Measurements from ENCODE around the gene TGIF2.
"Not testable (repeated sequence)": the region's sequence is repeated elsewhere in the genome, so short reads cannot be mapped to it uniquely, and the experiment has no call there.

TGIF2 gene

DNA sequence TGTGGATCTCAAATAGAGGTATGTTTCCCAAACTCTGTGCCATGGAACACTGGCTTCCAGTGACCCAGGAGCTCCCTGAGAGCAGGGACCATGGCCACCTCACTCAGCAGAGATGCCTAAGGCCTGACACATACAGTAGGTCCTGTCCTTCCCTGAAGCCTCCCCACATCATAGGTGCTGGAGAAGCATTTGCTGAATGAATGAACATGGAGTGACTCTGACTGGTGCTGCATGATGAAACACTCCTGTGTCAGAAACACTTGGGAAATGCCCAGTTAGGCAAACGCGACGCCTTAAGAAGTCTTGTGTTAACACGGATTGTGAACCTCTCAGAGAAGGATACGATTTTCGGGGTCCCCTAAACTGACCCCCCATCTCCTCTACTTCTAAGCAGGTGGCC, 58.2 kb downstream of the TGIF2 start:
- H3K4me1 Mint-ChIP-seq (ENCODE audit: low read depth) = peaks cover 15% of the 10 kb centered on the region
- H3K9me3 Mint-ChIP-seq = no peaks in the 10 kb centered on the region
- no peak overlapping the region for H3K27ac Mint-ChIP-seq
- H3K36me3 Mint-ChIP-seq (ENCODE audit: low read depth) = no peaks in the 10 kb centered on the region
- no peaks in the 10 kb centered on the region for H3K27me3 Mint-ChIP-seq
- no peak overlapping the region for H3K4me3 Mint-ChIP-seq
- intact Hi-C loops (cut with micrococcal nuclease) = no loop called here

DNA sequence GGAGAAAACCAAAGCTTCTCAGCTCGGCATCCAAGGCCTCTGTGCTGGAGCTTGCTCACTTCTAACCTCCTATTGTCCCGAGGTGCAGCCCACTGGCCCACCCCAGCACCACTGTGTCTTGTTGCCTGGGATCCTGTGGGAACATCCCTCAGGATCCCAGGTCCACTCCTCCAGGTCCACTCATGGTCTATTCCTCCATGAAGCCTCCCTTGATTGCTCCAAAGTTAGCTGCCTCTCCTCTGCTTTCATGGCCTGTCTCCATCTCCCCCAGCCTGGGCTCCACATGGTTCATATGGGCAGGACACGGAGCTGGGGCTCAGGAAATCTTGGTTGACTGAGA, 58.7 kb downstream of the TGIF2 start:
- no peaks in the 10 kb centered on the region for H3K36me3 Mint-ChIP-seq (ENCODE audit: low read depth)
- H3K27ac Mint-ChIP-seq = no peak overlapping the region
- H3K27me3 Mint-ChIP-seq = no peaks in the 10 kb centered on the region
- intact Hi-C loops (cut with micrococcal nuclease) = no loop called here
- peaks cover 15% of the 10 kb centered on the region for H3K4me1 Mint-ChIP-seq (ENCODE audit: low read depth)
- H3K4me3 Mint-ChIP-seq = no peak overlapping the region
- H3K9me3 Mint-ChIP-seq = no peaks in the 10 kb centered on the region

DNA sequence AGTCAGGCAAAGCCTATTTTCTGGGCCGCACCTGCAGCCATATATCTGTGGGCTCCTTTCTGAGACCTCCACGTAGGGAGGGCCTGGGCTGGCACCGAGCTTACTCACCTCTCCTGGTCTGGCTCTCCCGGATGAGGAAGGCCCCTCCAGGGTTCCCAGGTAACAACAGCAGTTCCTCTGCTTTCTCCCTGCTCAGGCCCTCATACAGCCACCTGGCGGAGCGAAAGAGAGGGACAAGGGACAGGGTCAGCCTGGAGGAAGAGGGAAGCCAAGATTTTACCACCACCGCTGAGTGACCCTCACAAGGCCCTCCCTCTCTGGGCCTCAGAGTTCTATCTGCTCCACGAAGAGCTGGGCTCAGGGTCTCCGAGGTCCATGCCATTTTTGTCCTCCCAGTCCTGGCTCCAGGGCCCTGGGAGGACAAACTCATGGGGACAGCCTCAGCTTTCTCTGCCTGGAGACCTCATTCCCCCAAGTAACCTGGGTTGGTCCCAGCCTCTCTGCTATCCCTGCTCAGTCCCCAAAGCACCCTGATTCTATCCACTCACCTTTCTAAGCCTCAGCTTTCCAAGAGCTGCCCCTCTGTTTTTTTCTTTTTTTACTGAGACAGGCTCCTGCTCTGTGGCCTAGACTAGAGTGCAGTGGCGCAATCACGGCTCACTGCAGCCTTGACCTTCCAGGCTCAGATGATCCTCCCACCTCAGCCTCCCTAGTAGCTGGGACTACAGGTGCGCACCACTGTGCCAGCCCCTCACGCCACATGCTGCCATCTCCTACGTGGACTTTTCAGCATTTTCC, 59.3 kb downstream of the TGIF2 start:
- H3K4me3 Mint-ChIP-seq = no peak overlapping the region
- peaks cover 15% of the 10 kb centered on the region for H3K4me1 Mint-ChIP-seq (ENCODE audit: low read depth)
- H3K36me3 Mint-ChIP-seq (ENCODE audit: low read depth) = no peaks in the 10 kb centered on the region
- intact Hi-C loops (cut with micrococcal nuclease) = no loop called here
- no peaks in the 10 kb centered on the region for H3K27me3 Mint-ChIP-seq
- no peaks in the 10 kb centered on the region for H3K9me3 Mint-ChIP-seq
- no peak overlapping the region for H3K27ac Mint-ChIP-seq

DNA sequence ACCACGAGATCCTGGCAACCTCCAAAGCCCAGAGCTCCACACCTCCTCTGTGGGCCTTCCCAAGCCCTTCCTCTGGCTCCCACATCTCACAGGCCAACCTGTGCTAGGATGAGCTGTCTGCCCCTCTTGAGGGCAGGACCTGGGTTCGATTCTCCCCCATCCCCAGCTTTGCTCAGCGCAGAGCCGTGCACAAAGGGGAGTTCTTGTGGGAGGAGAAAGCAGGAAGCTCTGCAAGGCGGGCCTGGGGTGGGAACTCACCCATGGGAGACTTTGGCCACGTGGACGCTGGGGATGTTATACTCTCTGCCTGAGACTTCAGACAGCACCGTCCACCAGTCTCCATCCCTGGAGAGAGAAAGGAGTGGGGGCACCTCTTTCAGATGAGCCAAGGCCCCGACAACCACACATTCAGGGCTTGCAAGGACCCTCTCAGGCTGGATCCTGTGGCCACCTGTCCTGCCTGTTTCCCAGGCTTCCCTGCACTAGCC, 59.9 kb downstream of the TGIF2 start:
- intact Hi-C loops (cut with micrococcal nuclease) = no loop called here
- H3K27ac Mint-ChIP-seq = no peak overlapping the region
- H3K4me1 Mint-ChIP-seq (ENCODE audit: low read depth) = peaks cover 15% of the 10 kb centered on the region
- no peaks in the 10 kb centered on the region for H3K27me3 Mint-ChIP-seq
- H3K9me3 Mint-ChIP-seq = no peaks in the 10 kb centered on the region
- no peak overlapping the region for H3K4me3 Mint-ChIP-seq
- H3K36me3 Mint-ChIP-seq (ENCODE audit: low read depth) = no peaks in the 10 kb centered on the region

DNA sequence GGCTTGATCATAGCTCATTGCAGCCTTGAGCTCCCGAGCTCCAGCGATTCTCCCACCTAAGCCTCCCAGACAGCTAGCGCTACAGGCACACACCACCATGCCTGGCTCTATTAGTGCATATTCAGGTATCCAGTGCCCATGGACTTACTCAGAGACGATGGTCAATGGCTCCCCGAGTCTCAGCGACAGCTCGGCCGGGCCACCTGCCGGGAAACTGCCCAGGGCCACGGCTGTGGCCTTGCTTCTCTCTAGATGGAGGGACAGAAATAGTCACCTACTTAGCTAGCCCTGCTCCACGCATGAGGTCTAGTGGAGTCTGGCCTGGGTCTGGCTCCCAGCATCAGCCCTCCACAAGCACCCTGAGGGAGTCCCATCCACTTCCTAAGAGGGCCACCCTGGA, 60.9 kb downstream of the TGIF2 start:
- Mint-ChIP-seq H3K9me3 (no peaks in the 10 kb centered on the region), H3K27me3 (no peaks in the 10 kb centered on the region), H3K4me1 (ENCODE audit: low read depth) (peaks cover 15% of the 10 kb centered on the region), H3K4me3 (no peak overlapping the region), H3K27ac (no peak overlapping the region), H3K36me3 (ENCODE audit: low read depth) (no peaks in the 10 kb centered on the region)
- intact Hi-C loops (cut with micrococcal nuclease) = no loop called here

DNA sequence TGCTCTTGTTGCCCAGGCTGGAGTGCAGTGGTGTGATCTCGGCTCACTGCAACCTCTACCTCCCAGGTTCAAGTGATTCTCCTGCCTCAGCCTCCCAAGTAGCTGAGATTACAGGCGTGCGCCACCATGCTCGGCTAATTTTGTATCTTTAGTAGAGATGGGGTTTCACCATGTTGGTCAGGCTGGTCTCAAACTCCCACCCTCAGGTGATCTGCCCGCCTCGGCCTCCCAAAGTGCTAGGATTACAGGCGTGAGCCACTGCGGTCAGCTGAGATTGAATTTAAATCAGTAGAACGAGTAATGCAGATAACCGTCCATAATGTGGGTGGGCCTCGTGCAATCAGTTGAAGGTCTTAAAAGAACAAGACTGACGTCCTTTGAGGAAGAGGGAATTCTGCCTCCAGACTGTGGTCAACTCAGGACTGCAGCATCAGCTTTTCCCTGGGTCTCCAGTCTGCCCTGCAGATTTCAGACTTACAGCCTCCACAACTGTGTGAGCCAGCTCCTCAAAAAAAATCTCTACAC, 65.5 kb downstream of the TGIF2 start:
- H3K36me3 Mint-ChIP-seq (ENCODE audit: low read depth); intact Hi-C loops (cut with micrococcal nuclease); H3K9me3 Mint-ChIP-seq: not testable (repeated sequence)

DNA sequence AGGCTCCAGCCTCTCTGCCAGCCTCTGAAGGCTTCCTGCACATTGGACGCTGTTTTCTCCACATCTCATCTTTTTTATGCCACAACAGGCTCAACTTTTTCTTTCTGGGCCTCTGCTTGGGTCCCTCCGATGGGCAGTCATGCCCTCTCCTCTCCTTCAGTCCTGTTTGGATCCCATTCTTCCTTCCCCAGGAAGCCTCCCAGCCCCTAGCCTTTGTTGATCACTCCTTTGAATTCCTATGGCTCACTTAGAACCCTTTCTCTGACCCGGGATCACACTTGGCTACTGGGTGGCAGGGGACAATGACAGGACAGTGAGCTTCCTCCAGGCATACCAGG, 68.1 kb downstream of the TGIF2 start:
- Mint-ChIP-seq H3K9me3 (no peaks in the 10 kb centered on the region), H3K27ac (no peak overlapping the region), H3K36me3 (ENCODE audit: low read depth) (no peaks in the 10 kb centered on the region), H3K4me3 (no peak overlapping the region), H3K4me1 (ENCODE audit: low read depth) (peaks cover 12% of the 10 kb centered on the region), H3K27me3 (no peaks in the 10 kb centered on the region)
- intact Hi-C loops (cut with micrococcal nuclease) = no loop called here

More for the DNA sequence above, 65.5 kb downstream of the TGIF2 start:
- H3K27me3 Mint-ChIP-seq; H3K4me3 Mint-ChIP-seq; H3K4me1 Mint-ChIP-seq (ENCODE audit: low read depth); H3K27ac Mint-ChIP-seq: not testable (repeated sequence)

DNA sequence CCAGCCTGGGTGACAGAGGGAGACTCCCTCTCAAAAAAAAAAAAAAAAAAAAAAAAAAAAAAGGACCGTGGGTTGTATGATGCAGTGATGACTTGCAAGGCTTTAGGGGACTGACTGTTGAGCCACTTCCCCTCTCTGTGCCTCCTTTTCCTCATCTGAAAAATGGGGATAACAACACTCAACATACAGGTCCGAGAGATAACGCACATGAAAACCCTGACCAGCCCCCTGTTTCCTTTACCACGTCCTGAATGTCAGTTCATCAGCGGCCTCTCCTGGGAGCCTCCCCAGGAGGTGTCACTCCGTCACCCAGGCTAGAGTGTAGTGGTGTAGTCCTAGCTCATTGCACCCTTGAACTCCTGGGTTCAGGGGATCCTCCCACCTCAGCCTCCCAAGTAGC, 68.7 kb downstream of the TGIF2 start:
- Mint-ChIP-seq H3K4me1 (ENCODE audit: low read depth) (peaks cover 12% of the 10 kb centered on the region), H3K27me3 (no peaks in the 10 kb centered on the region), H3K4me3 (no peak overlapping the region), H3K27ac (no peak overlapping the region), H3K9me3 (no peaks in the 10 kb centered on the region), H3K36me3 (ENCODE audit: low read depth) (no peaks in the 10 kb centered on the region)
- intact Hi-C loops (cut with micrococcal nuclease) = no loop called here

Measured in dendritic cell treated with granulocyte-macrophage colony-stimulating factor and Interleukin-4, amounts not matched to agents 40 ng/mL and 50 ng/mL, for 4 days (primary cell).